HEK293 (cell line): ENCODE data around the gene MBLAC2.

Source experiments
- BCL11A ChIP-seq: fragments of 450-650 bp; formaldehyde crosslinking; IDR thresholded peaks from 2 replicates; pipeline ENCODE4 v1.5.1; 2016; ENCODE audit warnings: low read depth, missing biosample characterization, missing genetic modification characterization
- MZF1 ChIP-seq: fragments of 450-650 bp; formaldehyde crosslinking; IDR thresholded peaks from 2 replicates; pipeline ENCODE4 v1.5.1; 2017; ENCODE audit warnings: missing biosample characterization, missing genetic modification characterization, borderline replicate concordance
- REPIN1 ChIP-seq: fragments of 450-650 bp; formaldehyde crosslinking; IDR thresholded peaks from 2 replicates; pipeline ENCODE4 v1.5.1; 2017; ENCODE audit warnings: missing biosample characterization, missing genetic modification characterization, low read depth
- SCRT2 ChIP-seq: fragments of 450-650 bp; formaldehyde crosslinking; IDR thresholded peaks from 2 replicates; pipeline ENCODE4 v1.5.1; 2016; ENCODE audit warnings: missing biosample characterization, missing genetic modification characterization
- SP3 ChIP-seq: fragments of 450-650 bp; formaldehyde crosslinking; IDR thresholded peaks from 2 replicates; pipeline ENCODE4 v1.5.1; 2016; ENCODE audit warnings: missing biosample characterization, missing genetic modification characterization
- TRIM28 ChIP-seq: IDR thresholded peaks from 2 replicates; pipeline ENCODE4 v1.6.1; 2011; ENCODE audit warnings: low read length, control low read depth, borderline replicate concordance
- ZBTB11 ChIP-seq: fragments of 450-650 bp; formaldehyde crosslinking; conservative IDR thresholded peaks from 2 replicates; pipeline ENCODE4 v1.5.1; 2016; ENCODE audit warnings: low read depth, missing biosample characterization, missing genetic modification characterization
- ZNF10 ChIP-seq: fragments of 450-650 bp; formaldehyde crosslinking; IDR thresholded peaks from 2 replicates; pipeline ENCODE4 v1.5.1; 2017; ENCODE audit warnings: missing biosample characterization, missing genetic modification characterization
- ZNF184 ChIP-seq: fragments of 450-650 bp; IDR thresholded peaks from 2 replicates; pipeline ENCODE4 v1.5.1; 2018; ENCODE audit warnings: missing biosample characterization, mild to moderate bottlenecking, missing genetic modification characterization
- ZNF214 ChIP-seq: fragments of 450-650 bp; formaldehyde crosslinking; IDR thresholded peaks from 2 replicates; pipeline ENCODE4 v1.5.1; 2017; ENCODE audit warnings: missing biosample characterization, mild to moderate bottlenecking, missing genetic modification characterization, borderline replicate concordance
- ZNF292 ChIP-seq: fragments of 450-650 bp; formaldehyde crosslinking; IDR thresholded peaks from 2 replicates; pipeline ENCODE4 v1.5.1; 2016; ENCODE audit warnings: low read depth, missing biosample characterization, missing genetic modification characterization, borderline replicate concordance
- ZNF341 ChIP-seq: fragments of 450-650 bp; formaldehyde crosslinking; IDR thresholded peaks from 2 replicates; pipeline ENCODE4; 2016; ENCODE audit warnings: low read depth, missing biosample characterization, missing genetic modification characterization
- ZNF362 ChIP-seq: fragments of 450-650 bp; formaldehyde crosslinking; IDR thresholded peaks from 2 replicates; pipeline ENCODE4 v1.5.1; 2016; ENCODE audit warnings: missing biosample characterization, missing genetic modification characterization
- ZNF366 ChIP-seq: fragments of 450-650 bp; formaldehyde crosslinking; conservative IDR thresholded peaks from 2 replicates; pipeline ENCODE4 v1.5.1; 2016; ENCODE audit warnings: missing biosample characterization, missing genetic modification characterization
- ZNF514 ChIP-seq: fragments of 450-650 bp; formaldehyde crosslinking; IDR thresholded peaks from 2 replicates; pipeline ENCODE4 v1.5.1; 2016; ENCODE audit warnings: missing biosample characterization, missing genetic modification characterization
- ZNF544 ChIP-seq: fragments of 450-650 bp; formaldehyde crosslinking; IDR thresholded peaks from 2 replicates; pipeline ENCODE4 v1.5.0; 2017; ENCODE audit warnings: missing biosample characterization, missing genetic modification characterization
- ZNF560 ChIP-seq: fragments of 450-650 bp; formaldehyde crosslinking; IDR thresholded peaks from 2 replicates; pipeline ENCODE4 v1.5.1; 2017; ENCODE audit warnings: missing biosample characterization, missing genetic modification characterization, borderline replicate concordance
- ZNF600 ChIP-seq: fragments of 450-650 bp; formaldehyde crosslinking; IDR thresholded peaks from 2 replicates; pipeline ENCODE4 v1.5.1; 2016; ENCODE audit warnings: missing biosample characterization, missing genetic modification characterization
- ZNF621 ChIP-seq: fragments of 450-650 bp; formaldehyde crosslinking; IDR thresholded peaks from 2 replicates; pipeline ENCODE4 v1.5.1; 2017; ENCODE audit warnings: missing biosample characterization, missing genetic modification characterization
- ZNF626 ChIP-seq: fragments of 450-650 bp; sonication (Bioruptor Pico); formaldehyde crosslinking; IDR thresholded peaks from 2 replicates; pipeline ENCODE4 v1.5.1; 2018; ENCODE audit warnings: missing biosample characterization, missing genetic modification characterization, inconsistent platforms
- ZNF692 ChIP-seq: fragments of 450-650 bp; formaldehyde crosslinking; IDR thresholded peaks from 2 replicates; pipeline ENCODE4 v1.5.1; 2016; ENCODE audit warnings: missing biosample characterization, missing genetic modification characterization
- ZSCAN18 ChIP-seq: fragments of 450-650 bp; formaldehyde crosslinking; IDR thresholded peaks from 2 replicates; pipeline ENCODE4 v1.5.1; 2016; ENCODE audit warnings: missing biosample characterization, missing genetic modification characterization
- TF ChIP-seq, protein P1 (sequence below): fragments of 450-650 bp; formaldehyde crosslinking; IDR thresholded peaks from 2 replicates; pipeline ENCODE4 v1.5.1; 2017; ENCODE audit warnings: missing biosample characterization, missing genetic modification characterization
- TF ChIP-seq, protein P2 (sequence below): fragments of 450-650 bp; formaldehyde crosslinking; IDR thresholded peaks from 2 replicates; pipeline ENCODE4 v1.5.1; 2016; ENCODE audit warnings: missing biosample characterization, missing genetic modification characterization, borderline replicate concordance

Gene MBLAC2

DNA sequence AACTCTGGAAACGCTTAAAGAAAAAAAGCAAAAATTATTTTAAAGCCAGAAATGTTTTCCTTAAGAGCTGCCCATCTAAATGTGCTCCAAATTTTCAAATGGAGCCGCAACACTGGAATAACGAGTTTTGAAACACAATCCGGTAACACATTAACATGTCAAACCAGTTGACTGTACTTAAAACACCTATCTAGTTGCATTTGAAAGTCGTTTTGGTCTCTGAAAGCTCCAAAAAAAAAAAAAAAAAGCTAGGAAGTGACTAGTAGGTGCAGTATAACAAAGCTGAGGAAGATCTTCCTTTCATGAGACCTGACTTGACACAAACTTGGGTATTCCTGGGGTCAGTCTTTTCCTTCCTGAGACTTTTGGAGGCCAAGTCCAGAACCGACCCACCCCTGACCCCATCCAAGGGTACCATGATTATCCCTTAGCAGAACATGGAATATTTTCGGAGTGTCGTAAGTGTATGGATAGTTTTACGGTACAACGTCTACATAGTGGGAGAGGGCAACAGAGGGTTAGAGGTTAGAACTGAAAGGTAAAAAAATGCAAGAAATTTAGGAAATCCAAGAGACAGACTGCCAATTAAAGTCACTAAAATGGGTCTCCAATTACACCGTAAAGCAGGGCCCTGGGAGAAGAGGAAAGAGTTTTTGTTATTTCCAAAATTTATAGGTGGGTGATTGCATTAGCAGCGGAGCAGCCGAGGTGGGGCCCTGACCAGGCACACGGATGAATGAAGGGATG, 65.8 kb downstream of the MBLAC2 start (continued):
- TF ChIP-seq ZNF362 (tag by site-specific recombination): no peak
- TF ChIP-seq MZF1 (tag by site-specific recombination): no peak; the same call in 1 of the 2 replicates
- no peak for TF ChIP-seq REPIN1 (tag by site-specific recombination)
- TF ChIP-seq ZNF184 (tag by site-specific recombination): peak; percentile 59; the same call in 1 of the 2 replicates
- no peak for TF ChIP-seq ZNF514 (tag by site-specific recombination)
- no peak for TF ChIP-seq ZNF621 (tag by site-specific recombination)
- TF ChIP-seq BCL11A: peak; percentile 24; the same call in 1 of the 2 replicates
- TF ChIP-seq, protein P1, sequence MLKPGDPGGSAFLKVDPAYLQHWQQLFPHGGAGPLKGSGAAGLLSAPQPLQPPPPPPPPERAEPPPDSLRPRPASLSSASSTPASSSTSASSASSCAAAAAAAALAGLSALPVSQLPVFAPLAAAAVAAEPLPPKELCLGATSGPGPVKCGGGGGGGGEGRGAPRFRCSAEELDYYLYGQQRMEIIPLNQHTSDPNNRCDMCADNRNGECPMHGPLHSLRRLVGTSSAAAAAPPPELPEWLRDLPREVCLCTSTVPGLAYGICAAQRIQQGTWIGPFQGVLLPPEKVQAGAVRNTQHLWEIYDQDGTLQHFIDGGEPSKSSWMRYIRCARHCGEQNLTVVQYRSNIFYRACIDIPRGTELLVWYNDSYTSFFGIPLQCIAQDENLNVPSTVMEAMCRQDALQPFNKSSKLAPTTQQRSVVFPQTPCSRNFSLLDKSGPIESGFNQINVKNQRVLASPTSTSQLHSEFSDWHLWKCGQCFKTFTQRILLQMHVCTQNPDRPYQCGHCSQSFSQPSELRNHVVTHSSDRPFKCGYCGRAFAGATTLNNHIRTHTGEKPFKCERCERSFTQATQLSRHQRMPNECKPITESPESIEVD (tag by site-specific recombination): peak; percentile 65
- TF ChIP-seq ZNF560 (tag by site-specific recombination): no peak
- TF ChIP-seq ZNF341: no peak
- no peak for TF ChIP-seq ZNF626 (tag by site-specific recombination)
- no peak for TF ChIP-seq ZNF214 (tag by site-specific recombination)
- TF ChIP-seq ZNF292 (tag by site-specific recombination): no peak
- TF ChIP-seq ZNF692 (tag by site-specific recombination): peak; percentile 96
- no peak for TF ChIP-seq ZNF544 (tag by site-specific recombination)
- peak; percentile 46 for TF ChIP-seq ZNF600 (tag by site-specific recombination)
- TF ChIP-seq SCRT2: no peak
- TF ChIP-seq ZNF10 (tag by site-specific recombination): no peak
- no peak for TF ChIP-seq ZBTB11
- peak; percentile 50; the same call in 1 of the 2 replicates for TF ChIP-seq TRIM28
- TF ChIP-seq ZSCAN18 (tag by site-specific recombination): no peak
- TF ChIP-seq SP3 (tag by site-specific recombination): no peak
- TF ChIP-seq ZNF366: peak; percentile 93
- TF ChIP-seq, protein P2, sequence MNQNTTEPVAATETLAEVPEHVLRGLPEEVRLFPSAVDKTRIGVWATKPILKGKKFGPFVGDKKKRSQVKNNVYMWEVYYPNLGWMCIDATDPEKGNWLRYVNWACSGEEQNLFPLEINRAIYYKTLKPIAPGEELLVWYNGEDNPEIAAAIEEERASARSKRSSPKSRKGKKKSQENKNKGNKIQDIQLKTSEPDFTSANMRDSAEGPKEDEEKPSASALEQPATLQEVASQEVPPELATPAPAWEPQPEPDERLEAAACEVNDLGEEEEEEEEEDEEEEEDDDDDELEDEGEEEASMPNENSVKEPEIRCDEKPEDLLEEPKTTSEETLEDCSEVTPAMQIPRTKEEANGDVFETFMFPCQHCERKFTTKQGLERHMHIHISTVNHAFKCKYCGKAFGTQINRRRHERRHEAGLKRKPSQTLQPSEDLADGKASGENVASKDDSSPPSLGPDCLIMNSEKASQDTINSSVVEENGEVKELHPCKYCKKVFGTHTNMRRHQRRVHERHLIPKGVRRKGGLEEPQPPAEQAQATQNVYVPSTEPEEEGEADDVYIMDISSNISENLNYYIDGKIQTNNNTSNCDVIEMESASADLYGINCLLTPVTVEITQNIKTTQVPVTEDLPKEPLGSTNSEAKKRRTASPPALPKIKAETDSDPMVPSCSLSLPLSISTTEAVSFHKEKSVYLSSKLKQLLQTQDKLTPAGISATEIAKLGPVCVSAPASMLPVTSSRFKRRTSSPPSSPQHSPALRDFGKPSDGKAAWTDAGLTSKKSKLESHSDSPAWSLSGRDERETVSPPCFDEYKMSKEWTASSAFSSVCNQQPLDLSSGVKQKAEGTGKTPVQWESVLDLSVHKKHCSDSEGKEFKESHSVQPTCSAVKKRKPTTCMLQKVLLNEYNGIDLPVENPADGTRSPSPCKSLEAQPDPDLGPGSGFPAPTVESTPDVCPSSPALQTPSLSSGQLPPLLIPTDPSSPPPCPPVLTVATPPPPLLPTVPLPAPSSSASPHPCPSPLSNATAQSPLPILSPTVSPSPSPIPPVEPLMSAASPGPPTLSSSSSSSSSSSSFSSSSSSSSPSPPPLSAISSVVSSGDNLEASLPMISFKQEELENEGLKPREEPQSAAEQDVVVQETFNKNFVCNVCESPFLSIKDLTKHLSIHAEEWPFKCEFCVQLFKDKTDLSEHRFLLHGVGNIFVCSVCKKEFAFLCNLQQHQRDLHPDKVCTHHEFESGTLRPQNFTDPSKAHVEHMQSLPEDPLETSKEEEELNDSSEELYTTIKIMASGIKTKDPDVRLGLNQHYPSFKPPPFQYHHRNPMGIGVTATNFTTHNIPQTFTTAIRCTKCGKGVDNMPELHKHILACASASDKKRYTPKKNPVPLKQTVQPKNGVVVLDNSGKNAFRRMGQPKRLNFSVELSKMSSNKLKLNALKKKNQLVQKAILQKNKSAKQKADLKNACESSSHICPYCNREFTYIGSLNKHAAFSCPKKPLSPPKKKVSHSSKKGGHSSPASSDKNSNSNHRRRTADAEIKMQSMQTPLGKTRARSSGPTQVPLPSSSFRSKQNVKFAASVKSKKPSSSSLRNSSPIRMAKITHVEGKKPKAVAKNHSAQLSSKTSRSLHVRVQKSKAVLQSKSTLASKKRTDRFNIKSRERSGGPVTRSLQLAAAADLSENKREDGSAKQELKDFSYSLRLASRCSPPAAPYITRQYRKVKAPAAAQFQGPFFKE (tag by site-specific recombination): no peak
